Adrenal gland (tissue), 19 donors: ENCODE measurements around the gene ZNF711. TPM values are rescaled to one million over a fixed set of nuclear protein-coding genes. Genes with fewer than 3 reads are reported as not detected.
A peak's percentile ranks its signal among the peaks of the same experiment; 100 is the strongest.

Source experiments
- DNase-seq, 7 donors: peaks; one replicate each; pipeline ENCODE4 v3.0.0-alpha.2; 2019 to 2020
- H3K27ac ChIP-seq, 5 donors: fragments of 200-600 bp; sonication (generic) in 4 of 5; 1 replicate in 3 of 5; 2 replicates in 2 of 5; pipeline versions ENCODE4 v1.5.1 to v1.8.0; 2016 to 2020; ENCODE audit warnings: mild to moderate bottlenecking in 1 of 5
- H3K27me3 ChIP-seq: fragments of 200-600 bp; 2 replicates; pipeline ENCODE4 v1.8.0; 2021
- H3K36me3 ChIP-seq, 2 donors: fragments of 200-600 bp; replicated peaks in 1 of 2; 1 replicate in 1 of 2; 2 replicates in 1 of 2; pipeline versions ENCODE4 v1.5.1 to v1.8.0; 2018 to 2022
- H3K4me1 ChIP-seq, 2 donors: fragments of 200-600 bp; replicated peaks in 1 of 2; 1 replicate in 1 of 2; 2 replicates in 1 of 2; pipeline versions ENCODE4 v1.5.1 to v1.8.0; 2018 to 2021
- H3K4me3 ChIP-seq, 4 donors: fragments of 200-600 bp; sonication (generic) in 3 of 4; one replicate each; pipeline ENCODE4 v1.5.1; 2016 to 2018
- H3K9me3 ChIP-seq, 3 donors: fragments of 200-600 bp; sonication (generic) in 1 of 3; replicated peaks in 1 of 3; 1 replicate in 2 of 3; 2 replicates in 1 of 3; pipeline versions ENCODE4 v1.5.1 to v1.8.0; 2016 to 2021
- POLR2A ChIP-seq, 2 donors: fragments of 450-650 bp; IDR thresholded peaks; one replicate each; pipeline ENCODE4 v1.6.1; 2017; ENCODE audit warnings: antibody characterized with exemption in 2 of 2, mild to moderate bottlenecking in 2 of 2, moderate library complexity in 1 of 2
- WGBS, 4 donors: extraction: QIAGEN DNeasy Blood & Tissue Kit in 2 of 4; methylation state at CpG; one replicate each; pipeline versions ENCODE4 v1.1.5 to v1.1.7; 2013 to 2017; 5-methylcytosine and 5-hydroxymethylcytosine counted together
- intact Hi-C, 2 donors: fragments of 100-400 bp; cut with DNase I; formaldehyde crosslinking; loops; one replicate each; pipeline versions ENCODE4 v1.14.1 to v1.15.0; 2022 to 2023
- long read RNA-seq, 10 donors: library from polyadenylated mRNA in 3 of 10; unstranded in 2 of 10; stranded (forward) in 1 of 10; transcript quantifications; one replicate each; pipeline ENCODE4 v2.0.0 and lab custom pipeline, GENCODE V29; 2021 to 2026
- polyA plus RNA-seq, 3 donors: library from polyadenylated mRNA; stranded (reverse); fragments of 200-250 nt in 2 of 3; fragments of 350-450 nt in 1 of 3; fragmentation: Illumina TruSeq in 1 of 3; extraction: RNeasy Lipid Tissue Mini Kit (QIAGEN cat#74804) in 1 of 3; gene quantifications; one replicate each; pipeline ENCODE4 v1.2.3, GENCODE V29; 2013 to 2014
- total RNA-seq, 9 donors: library from RNA; depleted of rRNA in 4 of 9; stranded (reverse); fragments of >200 nt in 4 of 9; fragments of 120-200 nt in 1 of 9; fragmentation: NEBNext Ultra II Directional in 1 of 9; extraction: Animal tissue kit (Norgen Biotek cat#: 25700) in 1 of 9; gene quantifications; one replicate each; pipeline versions ENCODE4 v1.1.0 to v1.2.4, GENCODE V29; 2013 to 2023
- TF ChIP-seq, protein P1 (sequence below), 6 experiments: fragments of 450-650 bp in 4 of 6; fragments of 200-600 bp in 2 of 6; sonication (generic) in 1 of 6; IDR thresholded peaks; 1 replicate in 5 of 6; 2 replicates in 1 of 6; pipeline versions ENCODE4 v1.5.1 to v1.8.0; 2016 to 2021; ENCODE audit warnings: antibody characterized with exemption in 6 of 6, mild to moderate bottlenecking in 2 of 6, moderate library complexity in 1 of 6
- donor health status: healthy with polysubstance abuse.
- donor health status: Bipolar disorder and iron deficiency.
- donor health status: DM: yes; HTN: yes; CAD: no.
- donor health status: DM: no; HTN: no; CAD: no.
- donor health status: DM: no; HTN: no; CAD: no.
- donor health status: DM: yes; HTN: yes; CAD: no.

Gene ZNF711
- total RNA-seq: 10 to 100 TPM; 10.6 to 66.8 (median 19.2) TPM
- polyA plus RNA-seq: 10 to 100 TPM; 23.1 to 33.9 (median 31.2) TPM
- long read RNA-seq, donor 1, full-length matches to known transcripts: 4 of 4 reads
- long read RNA-seq, donor 1, partial matches to known transcripts: 0 of 4 reads
- long read RNA-seq, donor 1, other reads (novel, unspliced or antisense): 0 of 4 reads
- long read RNA-seq, donor 2, partial matches to known transcripts: 0 of 1 reads
- long read RNA-seq, donor 2, other reads (novel, unspliced or antisense): 0 of 1 reads
- long read RNA-seq, donor 3, full-length matches to known transcripts: 2 of 2 reads
- long read RNA-seq, donor 3, partial matches to known transcripts: 0 of 2 reads
- long read RNA-seq, donor 3, other reads (novel, unspliced or antisense): 0 of 2 reads
- long read RNA-seq, donor 4, partial matches to known transcripts: 2 of 4 reads
- long read RNA-seq, donor 4, other reads (novel, unspliced or antisense): 2 of 4 reads
- long read RNA-seq, donor 5, full-length matches to known transcripts: 19 of 43 reads
- long read RNA-seq, donor 5, partial matches to known transcripts: 5 of 43 reads
- long read RNA-seq, donor 5, other reads (novel, unspliced or antisense): 19 of 43 reads
- long read RNA-seq, donor 6, partial matches to known transcripts: 3 of 3 reads
- long read RNA-seq, donor 6, other reads (novel, unspliced or antisense): 0 of 3 reads
- long read RNA-seq, donor 7, full-length matches to known transcripts: 1 of 1 reads
- long read RNA-seq, donor 7, partial matches to known transcripts: 0 of 1 reads
- long read RNA-seq, donor 7, other reads (novel, unspliced or antisense): 0 of 1 reads
- long read RNA-seq, donor 8, partial matches to known transcripts: 0 of 6 reads
- long read RNA-seq, donor 8, other reads (novel, unspliced or antisense): 5 of 6 reads
- long read RNA-seq, donor 9, full-length matches to known transcripts: 3 of 28 reads
- long read RNA-seq, donor 9, partial matches to known transcripts: 20 of 28 reads
- long read RNA-seq, donor 9, other reads (novel, unspliced or antisense): 5 of 28 reads
- long read RNA-seq, donor 10, partial matches to known transcripts: 8 of 8 reads
- long read RNA-seq, donor 10, other reads (novel, unspliced or antisense): 0 of 8 reads

DNA sequence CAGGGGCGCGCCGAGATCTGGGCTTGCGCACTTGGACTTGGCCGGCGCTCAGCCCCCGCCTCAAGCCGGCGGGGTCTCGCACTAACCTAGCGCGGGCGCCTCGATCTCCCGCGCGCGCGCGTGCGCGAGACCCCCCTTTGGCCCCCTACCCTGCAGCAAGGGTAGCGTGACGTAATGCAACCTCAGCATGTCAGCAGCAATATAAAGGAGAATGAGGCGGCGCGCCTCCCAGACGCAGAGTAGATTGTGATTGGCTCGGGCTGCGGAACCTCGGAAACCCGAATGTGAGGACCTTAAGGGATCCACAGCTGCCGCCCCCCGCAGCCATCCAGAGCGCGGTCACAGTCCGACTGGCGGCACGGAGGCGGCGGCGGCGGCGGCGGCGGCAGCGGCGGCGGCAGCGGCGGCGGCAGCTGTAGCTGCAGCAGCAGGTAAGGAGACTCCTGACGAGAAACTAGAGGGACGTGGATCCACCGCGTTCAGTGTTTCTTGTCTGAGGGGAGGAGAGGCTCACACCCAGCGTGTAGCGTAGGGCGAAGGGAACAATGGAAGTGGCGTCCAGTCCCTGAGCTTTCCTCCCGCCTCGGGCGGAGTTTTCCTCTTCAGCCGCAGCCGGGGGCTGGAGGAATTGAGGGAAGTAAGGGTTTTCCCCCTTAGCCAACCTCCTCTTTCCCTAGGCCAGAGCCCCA, at the start of gene ZNF711, which contains the start of gene SATL1:
Gene ZNF711 (plus strand): TSS at position 231 of the 689 bp plus-strand sequence. CDS start 3,582 bp downstream, outside the sequence.
Gene SATL1 (minus strand): TSS at position 19 of the 689 bp plus-strand sequence. CDS start 134,811 bp downstream, outside the sequence.
- no peaks in the 10 kb centered on the region for H3K4me1 ChIP-seq
- no peaks in the 10 kb centered on the region for H3K27me3 ChIP-seq
- TF ChIP-seq POLR2A (IDR thresholded peaks at IDR 0.05): peak; percentile 20 to 82
- TF ChIP-seq, protein P1, sequence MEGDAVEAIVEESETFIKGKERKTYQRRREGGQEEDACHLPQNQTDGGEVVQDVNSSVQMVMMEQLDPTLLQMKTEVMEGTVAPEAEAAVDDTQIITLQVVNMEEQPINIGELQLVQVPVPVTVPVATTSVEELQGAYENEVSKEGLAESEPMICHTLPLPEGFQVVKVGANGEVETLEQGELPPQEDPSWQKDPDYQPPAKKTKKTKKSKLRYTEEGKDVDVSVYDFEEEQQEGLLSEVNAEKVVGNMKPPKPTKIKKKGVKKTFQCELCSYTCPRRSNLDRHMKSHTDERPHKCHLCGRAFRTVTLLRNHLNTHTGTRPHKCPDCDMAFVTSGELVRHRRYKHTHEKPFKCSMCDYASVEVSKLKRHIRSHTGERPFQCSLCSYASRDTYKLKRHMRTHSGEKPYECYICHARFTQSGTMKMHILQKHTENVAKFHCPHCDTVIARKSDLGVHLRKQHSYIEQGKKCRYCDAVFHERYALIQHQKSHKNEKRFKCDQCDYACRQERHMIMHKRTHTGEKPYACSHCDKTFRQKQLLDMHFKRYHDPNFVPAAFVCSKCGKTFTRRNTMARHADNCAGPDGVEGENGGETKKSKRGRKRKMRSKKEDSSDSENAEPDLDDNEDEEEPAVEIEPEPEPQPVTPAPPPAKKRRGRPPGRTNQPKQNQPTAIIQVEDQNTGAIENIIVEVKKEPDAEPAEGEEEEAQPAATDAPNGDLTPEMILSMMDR (IDR thresholded peaks at IDR 0.05): no peak
- WGBS, 4 donors: 0 to 51% (median 12%) methylated on average over 4 to 65 of the region's 65 CpGs
- H3K36me3 ChIP-seq: no peaks in the 10 kb centered on the region
- H3K27ac ChIP-seq: peak within 1 kb of the TSS in 4 of 5 donors; percentile 62 to 80 (median 70)
- no peaks in the 10 kb centered on the region for H3K9me3 ChIP-seq
- H3K4me3 ChIP-seq: peak within 1 kb of the TSS in 3 of 4 donors; percentile 34 to 54 (median 40)
- intact Hi-C loops: no loop called here
- DNase-seq: peak; percentile 56 to 82 (median 68)

DNA sequence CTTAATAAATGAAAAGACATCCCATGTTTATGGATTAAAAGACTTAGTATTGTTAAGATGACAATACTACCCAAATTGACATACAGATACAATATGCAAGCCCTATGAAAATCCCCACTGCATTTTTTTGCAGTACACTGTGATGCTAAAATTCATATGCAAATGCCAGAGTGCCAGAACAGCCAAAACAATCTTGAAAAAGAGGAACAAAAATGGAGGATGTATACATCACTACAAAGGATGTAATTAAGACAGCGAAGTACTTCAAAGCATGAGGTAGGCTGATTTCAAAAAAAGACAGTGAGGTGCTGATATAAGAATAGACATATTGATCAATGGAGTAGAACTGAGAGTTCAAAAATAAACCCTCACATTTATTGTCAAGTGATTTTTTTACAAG, 47.5 kb upstream of the ZNF711 start:
- Histone ChIP-seq H3K27me3 (peaks cover 4% of the 10 kb centered on the region), H3K27ac (no peak overlapping the region), H3K4me3 (no peak overlapping the region), H3K36me3 (no peaks in the 10 kb centered on the region), H3K4me1 (no peaks in the 10 kb centered on the region), H3K9me3 (no peaks in the 10 kb centered on the region)
- TF ChIP-seq, protein P1 (IDR thresholded peaks at IDR 0.05): no peak
- TF ChIP-seq POLR2A (IDR thresholded peaks at IDR 0.05): no peak
- WGBS, 4 donors: 65 to 87% (median 71%) methylated on average over 1 of the region's 1 CpG
- intact Hi-C loops: no loop called here
- no peak for DNase-seq

DNA sequence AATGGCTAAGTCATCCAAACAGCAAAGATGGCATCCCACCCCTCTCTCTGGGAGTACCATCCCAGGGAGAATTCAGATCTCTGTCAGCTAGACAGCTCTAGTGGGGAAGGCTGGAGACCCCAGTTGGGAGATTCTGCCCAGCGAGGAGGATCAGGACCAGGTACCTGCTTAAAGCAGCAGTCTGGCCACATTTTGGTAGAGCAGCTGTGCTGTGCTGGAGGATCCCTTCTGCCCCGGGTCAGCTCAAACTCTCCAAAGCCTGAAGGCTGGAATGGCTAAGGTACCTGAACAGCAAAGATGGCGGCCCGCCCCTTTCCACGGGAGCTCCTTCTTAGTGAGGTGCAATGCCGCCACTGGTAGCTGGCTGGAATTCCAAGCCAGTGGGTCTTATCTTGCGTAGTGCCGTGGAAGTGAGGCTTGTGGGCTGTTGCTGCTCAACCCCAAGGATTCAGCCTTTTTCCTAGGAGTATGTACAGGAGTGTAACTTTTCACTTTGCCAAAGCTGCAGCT, 40.3 kb upstream of the ZNF711 start:
- Histone ChIP-seq H3K9me3 (no peaks in the 10 kb centered on the region), H3K27me3 (peaks cover 7% of the 10 kb centered on the region), H3K4me3 (no peak overlapping the region), H3K27ac (no peak overlapping the region), H3K4me1 (no peaks in the 10 kb centered on the region), H3K36me3 (no peaks in the 10 kb centered on the region)
- TF ChIP-seq, protein P1 (IDR thresholded peaks at IDR 0.05): no peak
- no peak for TF ChIP-seq POLR2A (IDR thresholded peaks at IDR 0.05)
- intact Hi-C loops: no loop called here
- no peak for DNase-seq
- WGBS, 4 donors: 80 to 96% (median 92%) methylated on average over 1 to 8 of the region's 8 CpGs
